ENCODE measurements around the gene VSTM5.

VSTM5 gene

DNA sequence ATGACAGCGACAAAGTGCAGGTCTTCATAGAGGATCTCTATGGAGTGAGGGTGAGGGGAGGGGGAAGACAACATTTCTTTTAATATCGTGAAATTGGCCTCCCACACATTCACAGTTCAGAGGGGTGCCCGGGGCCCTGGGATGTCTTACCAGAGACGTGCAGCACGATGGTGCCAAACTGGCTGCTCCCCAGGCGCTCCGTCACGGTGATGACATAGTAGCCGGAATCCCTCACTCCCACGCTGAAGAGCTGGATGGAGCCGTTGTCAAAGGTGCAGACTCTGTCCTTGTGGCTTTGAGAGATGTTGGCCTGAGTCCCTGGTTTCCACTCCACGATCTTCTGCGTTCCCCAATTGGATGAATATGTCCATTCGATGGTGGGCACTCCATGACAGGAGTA, 29.6 kb downstream of the VSTM5 start:
- TF ChIP-seq, protein P1, sequence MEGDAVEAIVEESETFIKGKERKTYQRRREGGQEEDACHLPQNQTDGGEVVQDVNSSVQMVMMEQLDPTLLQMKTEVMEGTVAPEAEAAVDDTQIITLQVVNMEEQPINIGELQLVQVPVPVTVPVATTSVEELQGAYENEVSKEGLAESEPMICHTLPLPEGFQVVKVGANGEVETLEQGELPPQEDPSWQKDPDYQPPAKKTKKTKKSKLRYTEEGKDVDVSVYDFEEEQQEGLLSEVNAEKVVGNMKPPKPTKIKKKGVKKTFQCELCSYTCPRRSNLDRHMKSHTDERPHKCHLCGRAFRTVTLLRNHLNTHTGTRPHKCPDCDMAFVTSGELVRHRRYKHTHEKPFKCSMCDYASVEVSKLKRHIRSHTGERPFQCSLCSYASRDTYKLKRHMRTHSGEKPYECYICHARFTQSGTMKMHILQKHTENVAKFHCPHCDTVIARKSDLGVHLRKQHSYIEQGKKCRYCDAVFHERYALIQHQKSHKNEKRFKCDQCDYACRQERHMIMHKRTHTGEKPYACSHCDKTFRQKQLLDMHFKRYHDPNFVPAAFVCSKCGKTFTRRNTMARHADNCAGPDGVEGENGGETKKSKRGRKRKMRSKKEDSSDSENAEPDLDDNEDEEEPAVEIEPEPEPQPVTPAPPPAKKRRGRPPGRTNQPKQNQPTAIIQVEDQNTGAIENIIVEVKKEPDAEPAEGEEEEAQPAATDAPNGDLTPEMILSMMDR (IDR thresholded peaks at IDR 0.05; ENCODE audit: low read depth, low read length, missing control alignments), result no peak
- no peak for DNase-seq (ENCODE audit: extremely low read depth, low read depth)
- H3K4me3 ChIP-seq (replicated peaks; ENCODE audit: low read depth, low read length), result no peak overlapping the region

DNA sequence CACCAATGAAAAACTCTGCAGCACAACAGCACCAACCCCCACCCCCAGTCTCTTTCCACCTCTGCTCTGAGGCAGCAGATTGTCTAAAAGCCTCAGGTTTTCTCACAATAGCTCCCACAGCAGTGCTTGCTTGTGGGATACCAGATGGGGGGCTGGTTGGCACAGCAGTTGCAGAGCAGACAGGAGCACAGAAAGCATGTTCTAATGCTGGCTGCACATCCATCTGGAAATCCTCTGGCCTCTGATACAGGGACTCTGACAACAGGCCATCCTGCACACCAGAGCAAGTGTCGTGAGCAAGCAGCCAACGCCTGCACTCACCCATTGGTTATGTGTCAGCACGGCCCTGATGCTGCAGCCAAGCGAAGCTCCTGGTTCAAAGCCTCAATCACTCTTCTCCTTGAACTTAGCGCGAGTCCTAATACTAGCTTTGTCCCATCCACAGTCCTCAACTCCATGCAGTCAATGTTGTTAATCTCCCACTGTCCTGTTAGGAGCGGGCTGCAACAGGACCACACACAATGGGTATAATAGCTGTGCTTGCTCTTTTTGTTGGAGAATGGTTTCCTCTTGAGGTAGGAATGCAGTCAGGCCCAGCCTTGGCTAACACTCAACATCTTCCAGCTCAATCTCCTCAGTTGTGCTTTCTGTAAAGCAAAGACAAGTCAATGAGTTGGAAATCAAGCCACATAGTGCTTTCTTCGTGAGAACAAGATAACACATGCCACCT, 30.3 kb downstream of the VSTM5 start:
- TF ChIP-seq, protein P1 (IDR thresholded peaks at IDR 0.05; ENCODE audit: low read depth, low read length, missing control alignments), result no peak
- no peak overlapping the region for H3K4me3 ChIP-seq (replicated peaks; ENCODE audit: low read depth, low read length)
- no peak for DNase-seq (ENCODE audit: extremely low read depth, low read depth)

DNA sequence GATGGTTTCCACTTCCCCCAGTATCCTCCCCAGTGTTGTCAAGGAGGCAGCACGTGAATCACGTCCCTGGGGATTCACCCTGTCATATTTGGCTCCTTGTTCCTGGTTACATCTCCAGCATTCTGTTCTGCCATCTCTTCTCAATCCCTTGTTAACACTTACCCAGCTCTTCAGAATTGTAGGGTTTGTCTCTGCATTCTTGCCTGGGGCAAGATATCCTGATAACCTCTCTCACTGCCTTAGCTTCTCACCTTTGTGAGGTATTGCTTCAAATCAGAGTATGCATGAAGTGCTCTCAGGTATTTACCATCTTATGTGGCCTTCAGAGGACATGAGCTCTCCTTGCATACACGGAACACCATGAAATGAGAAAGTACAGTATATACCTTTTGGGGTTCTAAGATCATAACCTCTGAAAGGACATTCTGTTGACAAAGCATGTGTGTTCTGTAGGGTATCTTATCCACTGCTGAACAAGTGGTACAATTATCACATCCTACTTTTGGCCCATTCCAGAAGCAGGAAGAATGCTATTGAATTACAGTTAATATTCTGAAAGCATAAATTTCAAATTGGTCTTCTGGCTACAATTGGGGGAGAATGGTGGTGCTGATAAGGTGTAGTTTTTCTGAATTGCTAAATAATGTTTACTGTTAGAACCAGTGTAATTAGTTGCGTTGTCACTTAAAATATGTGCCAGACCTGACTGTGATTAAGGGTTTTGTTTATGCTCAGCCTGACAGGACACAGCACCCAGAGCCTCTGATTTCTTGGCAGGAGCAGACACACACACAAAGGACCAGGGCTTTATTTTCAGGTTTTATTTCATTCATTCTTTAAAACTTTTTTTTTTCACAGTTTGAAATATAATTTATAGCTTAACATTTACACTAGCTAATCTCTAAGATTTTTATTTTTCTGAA, 32.7 kb downstream of the VSTM5 start:
- no peak for DNase-seq (ENCODE audit: extremely low read depth, low read depth)
- TF ChIP-seq, protein P1 (IDR thresholded peaks at IDR 0.05; ENCODE audit: low read depth, low read length, missing control alignments), result no peak
- no peak overlapping the region for H3K4me3 ChIP-seq (replicated peaks; ENCODE audit: low read depth, low read length)

DNA sequence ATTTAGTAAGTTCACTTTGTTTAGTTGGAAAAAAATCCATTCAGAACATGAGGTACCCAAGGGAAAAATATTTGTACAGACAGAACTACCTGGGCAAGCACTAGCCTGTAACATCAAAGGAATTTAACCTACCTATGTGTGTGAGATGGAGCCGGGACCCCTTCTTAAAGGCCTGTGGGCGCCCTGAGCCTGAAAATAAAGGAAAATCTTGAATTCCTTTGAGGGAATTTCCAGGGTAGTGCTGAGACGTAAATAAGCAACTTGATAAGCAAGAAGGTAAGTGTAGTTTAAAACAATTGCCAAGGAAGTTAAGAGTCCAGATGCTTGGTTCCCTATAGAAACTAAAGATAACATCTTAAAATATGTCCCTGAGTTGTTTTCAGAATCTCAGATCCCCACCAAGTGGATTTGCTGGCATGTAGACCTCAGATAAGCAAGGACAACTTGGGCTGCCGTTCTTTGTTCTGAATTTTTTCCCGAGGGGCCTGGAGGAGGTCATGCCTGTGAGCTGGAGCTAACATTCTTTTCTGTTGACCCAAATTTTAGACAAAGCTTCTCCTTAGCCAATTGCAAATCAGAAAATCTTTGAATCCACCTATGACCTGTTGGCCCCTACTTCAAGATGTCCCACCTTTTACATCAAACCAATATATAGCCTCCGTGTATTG, 35.3 kb downstream of the VSTM5 start:
- no peak for DNase-seq (ENCODE audit: extremely low read depth, low read depth)
- TF ChIP-seq, protein P1 (IDR thresholded peaks at IDR 0.05; ENCODE audit: low read depth, low read length, missing control alignments), result no peak
- H3K4me3 ChIP-seq (replicated peaks; ENCODE audit: low read depth, low read length), result no peak overlapping the region

DNA sequence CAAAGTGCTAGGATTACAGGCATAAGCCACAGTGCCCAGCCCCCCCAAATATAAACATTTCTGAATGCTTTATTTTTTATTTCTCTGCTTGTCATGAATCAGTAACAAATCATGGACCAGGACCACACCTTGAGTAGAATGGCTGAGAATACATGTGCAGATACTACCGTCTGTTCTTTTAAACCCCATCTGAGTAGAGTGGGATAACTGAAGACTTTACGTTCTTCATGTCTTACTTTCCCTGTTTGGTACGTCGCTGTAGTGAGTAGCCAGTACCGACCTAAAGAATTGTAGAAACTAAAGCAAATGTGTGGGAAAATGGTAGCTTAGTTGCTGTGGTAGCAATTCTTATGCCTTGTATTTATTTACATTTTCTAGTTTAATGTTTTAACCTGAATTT, 36.4 kb downstream of the VSTM5 start:
- no peak overlapping the region for H3K4me3 ChIP-seq (replicated peaks; ENCODE audit: low read depth, low read length)
- TF ChIP-seq, protein P1 (IDR thresholded peaks at IDR 0.05; ENCODE audit: low read depth, low read length, missing control alignments), result no peak
- no peak for DNase-seq (ENCODE audit: extremely low read depth, low read depth)

DNA sequence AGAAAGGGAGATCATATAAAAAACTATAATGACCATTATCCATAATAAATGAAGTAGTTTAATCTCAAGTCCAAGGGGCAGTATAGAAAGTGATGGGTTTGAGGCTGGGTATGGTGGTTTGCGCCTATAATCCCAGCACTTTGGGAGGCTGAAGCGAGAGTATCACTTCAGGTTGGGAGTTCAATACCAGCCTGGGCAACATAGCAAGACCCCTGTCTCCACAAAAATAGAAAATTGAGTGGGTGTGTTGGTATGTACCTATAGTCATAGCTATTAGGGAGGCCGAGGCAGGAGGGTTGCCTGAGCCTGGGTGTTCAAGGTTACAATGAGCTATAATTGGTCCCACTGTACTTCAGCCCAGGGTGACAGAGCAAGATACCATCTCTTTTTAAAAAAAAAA, 42.4 kb downstream of the VSTM5 start:
- H3K4me3 ChIP-seq (replicated peaks; ENCODE audit: low read depth, low read length), result no peak overlapping the region
- TF ChIP-seq, protein P1 (IDR thresholded peaks at IDR 0.05; ENCODE audit: low read depth, low read length, missing control alignments), result no peak

More for the DNA sequence above, 42.4 kb downstream of the VSTM5 start:
- DNase-seq (ENCODE audit: extremely low read depth, low read depth), result no peak
